Fibroblast of skin of left quadriceps (primary cell): ENCODE measurements around the gene PRKAR2B.
A peak's percentile ranks its signal among the peaks of the same experiment; 100 is the strongest.
"Not testable (repeated sequence)": the region's sequence is repeated elsewhere in the genome, so short reads cannot be mapped to it uniquely, and the experiment has no call there.

Experiments used
- DNase-seq, 2 experiments: peaks; one replicate each; pipeline ENCODE4 v3.0.0-alpha.2; 2013; ENCODE audit warnings: low read depth in 2 of 2

PRKAR2B gene

DNA sequence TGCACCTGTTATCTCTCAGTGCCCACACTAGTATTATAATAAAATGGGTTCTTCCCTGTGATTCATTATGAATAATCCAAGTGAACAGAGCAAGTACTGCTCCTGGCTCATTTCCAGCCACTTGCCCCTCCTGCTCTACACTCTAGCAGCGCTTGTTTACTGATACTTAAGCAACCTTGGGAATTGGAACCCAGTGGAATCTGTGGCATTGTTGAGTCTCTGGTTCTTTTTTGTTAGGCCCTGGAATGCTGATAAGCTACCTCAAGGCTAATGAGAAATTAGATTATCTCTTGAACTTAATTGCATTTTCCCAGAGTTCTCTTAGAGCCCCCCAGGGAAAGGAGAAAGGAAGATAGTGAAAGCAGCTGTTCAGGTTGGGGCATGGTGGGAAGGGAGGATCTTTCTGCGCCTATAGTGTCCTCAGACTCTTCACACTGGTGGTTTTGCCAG lies 34.0 kb downstream of the PRKAR2B start:
- DNase-seq = no peak

DNA sequence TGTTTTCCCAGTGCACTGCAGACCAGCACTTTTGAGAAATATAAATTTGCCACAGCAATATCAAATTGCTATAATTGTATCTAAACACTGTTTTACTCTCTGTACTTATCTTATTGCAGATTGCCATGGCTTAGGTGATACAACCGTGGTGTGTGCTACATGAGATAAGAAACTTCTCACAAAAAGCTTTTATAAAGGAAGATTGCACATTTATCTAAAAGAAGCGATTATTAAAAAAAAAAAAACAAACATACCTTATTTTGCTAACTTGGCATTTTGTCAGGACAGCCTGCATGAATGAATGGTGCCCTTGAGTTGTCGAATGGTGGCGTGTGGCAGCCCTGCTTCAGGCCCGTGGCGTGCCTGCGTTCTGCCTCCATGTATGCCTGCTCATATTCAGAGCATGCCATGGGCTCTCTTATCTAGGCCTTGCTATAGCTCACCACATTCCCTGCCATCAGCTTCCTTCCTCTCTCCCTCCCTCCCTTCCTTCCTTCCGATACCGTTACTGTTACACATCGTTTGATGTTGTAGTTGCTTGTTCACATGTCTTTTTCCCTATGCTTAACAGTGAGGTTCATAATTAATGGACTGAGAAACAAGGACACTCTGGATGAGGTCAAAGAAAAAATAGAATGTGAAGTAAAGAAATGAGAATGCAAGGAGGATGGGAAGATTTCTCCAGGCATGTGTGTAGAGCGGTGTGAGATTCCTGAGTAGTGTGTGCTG lies 34.9 kb downstream of the PRKAR2B start:
- DNase-seq = no peak

DNA sequence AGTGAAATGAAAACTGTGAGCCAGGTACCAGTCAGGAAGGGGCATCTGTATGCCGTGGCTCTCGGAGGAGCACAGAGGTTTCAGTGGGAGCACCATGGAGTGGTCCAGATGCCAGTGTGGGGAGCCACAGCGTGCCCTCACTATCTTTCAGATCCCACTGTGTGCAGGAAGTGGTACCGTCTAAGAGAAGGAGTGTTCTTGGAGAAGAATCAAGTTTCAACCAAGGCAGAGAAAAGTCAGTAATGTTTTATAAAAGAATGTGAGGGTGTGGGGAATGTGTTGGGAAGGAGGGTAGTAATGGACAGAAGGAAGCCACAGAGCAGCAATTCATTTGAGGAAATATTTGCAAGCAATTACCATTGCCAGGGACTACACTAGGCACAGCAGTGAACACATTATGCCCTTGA lies 35.6 kb downstream of the PRKAR2B start:
- DNase-seq = no peak

DNA sequence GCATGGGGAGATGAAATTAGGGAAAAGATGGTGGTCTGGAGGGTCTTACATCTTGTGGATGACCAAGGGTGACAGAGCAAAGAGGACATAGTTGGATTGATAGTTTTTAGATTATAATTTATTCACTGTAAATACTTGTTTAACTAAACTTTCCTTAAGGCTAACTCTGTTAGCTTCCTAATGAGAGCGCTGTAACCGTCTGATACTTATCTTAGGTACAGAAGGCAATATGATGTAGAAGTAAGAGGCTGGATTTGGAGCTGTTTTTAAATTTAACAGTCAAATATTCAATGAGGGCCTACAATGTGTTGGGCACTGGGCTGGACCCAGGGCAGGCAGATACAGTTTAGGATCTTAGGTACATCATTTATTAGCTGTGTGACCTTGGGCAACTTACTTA lies 36.0 kb downstream of the PRKAR2B start:
- no peak for DNase-seq

DNA sequence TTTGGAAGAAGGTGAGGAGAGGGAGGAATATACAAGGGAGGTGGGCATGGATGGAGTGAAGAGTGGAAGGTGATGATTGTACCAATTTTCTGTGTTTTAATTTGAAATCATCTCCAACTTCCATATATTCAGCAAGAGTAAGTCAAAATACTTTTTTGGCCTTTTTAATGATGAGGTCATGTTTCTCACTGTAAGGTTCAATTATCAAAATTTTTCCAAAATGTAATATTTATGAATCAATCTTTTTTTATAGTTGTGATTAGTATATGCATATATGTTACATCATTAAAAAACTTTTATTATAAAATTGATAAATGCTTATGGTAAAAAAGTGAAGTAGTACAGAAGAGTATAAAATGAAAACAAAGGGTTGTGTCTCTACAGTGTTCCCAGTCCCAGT lies 40.7 kb downstream of the PRKAR2B start:
- DNase-seq = no peak

DNA sequence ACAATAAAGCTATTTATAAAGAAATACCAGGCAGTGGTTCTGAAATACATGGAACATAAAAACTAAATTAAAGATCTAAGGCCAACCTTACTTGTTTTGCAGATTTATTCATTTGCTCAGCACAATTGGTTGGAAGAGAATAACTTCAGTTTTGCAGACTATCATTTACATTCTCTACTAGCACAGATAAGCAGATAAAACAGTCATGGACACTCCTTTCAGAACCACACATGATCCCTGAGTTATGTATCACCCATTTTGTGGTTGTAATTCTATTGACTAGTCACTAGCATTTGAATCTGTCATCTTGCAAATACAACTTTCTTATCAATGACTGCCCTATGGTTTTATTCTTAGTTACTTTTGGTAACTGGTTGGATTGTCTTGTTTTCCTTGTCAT lies 45.1 kb downstream of the PRKAR2B start:
- DNase-seq = no peak

DNA sequence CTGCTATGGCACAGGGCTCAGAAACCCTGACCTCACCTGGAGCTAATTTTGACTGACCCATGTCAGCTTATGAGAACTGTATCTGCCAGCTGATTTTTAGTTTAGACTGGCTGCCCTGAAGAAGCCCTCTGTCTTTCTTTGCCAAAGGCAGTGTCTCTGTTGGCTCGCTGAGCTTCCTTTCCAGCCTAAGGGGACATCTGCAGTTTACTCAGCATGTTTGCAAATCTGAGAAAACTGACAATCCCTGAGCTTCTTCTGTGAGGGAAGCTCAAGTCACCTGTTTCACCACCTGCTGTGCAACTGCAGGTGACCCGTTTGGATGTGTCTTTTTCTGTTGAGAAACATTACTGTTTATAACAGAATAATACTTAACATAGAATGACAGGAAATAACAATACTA lies 46.0 kb downstream of the PRKAR2B start:
- DNase-seq = no peak

DNA sequence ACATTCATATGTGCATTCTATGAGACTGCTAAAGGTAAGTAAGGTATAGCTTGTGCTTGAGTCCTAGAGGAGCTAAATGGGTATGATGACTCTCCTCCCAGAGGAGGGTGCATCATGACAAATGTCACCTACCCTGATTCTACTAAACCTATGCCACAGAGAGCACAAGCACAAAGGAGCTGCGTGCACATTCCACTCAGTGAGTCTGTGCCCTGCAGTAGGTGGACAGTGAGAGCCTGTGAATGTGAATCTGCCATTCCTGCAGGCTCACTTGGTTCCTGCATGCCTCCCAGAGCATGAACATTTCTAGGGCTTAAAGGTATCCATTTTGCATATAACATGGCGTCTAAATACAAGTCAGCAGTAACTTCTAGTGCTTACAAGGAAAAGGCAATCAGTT lies 46.8 kb downstream of the PRKAR2B start:
- no peak for DNase-seq

DNA sequence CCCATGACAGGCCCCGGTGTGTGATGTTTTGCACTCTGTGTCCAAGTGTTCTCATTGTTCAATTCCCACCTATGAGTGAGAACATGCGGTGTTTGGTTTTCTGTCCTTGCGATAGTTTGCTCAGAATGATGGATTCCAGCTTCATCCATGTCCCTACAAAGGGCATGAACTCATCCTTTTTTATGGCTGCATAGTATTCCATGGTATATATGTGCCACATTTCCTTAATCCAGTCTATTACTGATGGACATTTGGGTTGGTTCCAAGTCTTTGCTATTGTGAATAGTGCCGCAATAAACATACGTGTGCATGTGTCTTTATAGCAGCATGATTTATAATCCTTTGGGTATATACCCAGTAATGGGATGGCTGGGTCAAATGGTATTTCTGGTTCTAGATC lies 49.2 kb downstream of the PRKAR2B start:
- not testable (repeated sequence) for DNase-seq

DNA sequence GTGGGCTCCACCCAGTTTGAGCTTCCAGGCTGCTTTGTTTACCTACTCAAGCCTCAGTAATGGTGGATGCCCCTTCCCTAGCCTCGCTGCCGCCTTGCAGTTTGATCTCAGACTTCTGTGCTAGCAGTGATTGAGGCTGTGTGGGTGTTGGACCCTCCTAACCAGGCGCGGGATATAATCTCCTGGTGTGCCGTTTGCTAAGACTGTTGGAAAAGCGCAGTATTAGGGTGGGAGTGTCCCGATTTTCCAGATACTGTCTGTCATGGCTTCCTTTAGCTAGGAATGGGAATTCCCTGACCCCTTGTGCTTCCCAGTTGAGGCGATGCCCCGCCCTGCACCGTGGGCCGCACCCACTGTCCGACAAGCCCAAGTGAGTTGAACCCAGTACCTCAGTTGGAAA lies 54.6 kb downstream of the PRKAR2B start:
- not testable (repeated sequence) for DNase-seq

DNA sequence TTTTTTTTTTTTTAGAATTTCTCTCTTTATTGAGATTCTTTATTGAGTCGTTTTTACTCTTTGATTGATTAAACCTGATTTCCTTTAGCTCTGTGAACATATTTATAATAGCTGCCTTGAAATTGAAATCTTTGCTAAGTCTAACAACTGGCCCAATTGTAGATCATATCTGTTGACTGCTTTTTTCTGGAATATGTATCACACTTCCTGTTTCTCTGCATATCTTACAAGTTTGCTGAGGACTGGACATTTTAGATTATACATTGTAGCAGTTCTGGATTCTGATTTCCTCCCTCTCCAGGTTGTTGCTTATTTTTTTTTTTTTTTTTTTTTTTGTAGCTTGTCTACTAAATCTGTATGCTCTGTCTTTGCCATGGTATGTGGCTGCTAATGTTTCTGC lies 56.3 kb downstream of the PRKAR2B start:
- no peak for DNase-seq

DNA sequence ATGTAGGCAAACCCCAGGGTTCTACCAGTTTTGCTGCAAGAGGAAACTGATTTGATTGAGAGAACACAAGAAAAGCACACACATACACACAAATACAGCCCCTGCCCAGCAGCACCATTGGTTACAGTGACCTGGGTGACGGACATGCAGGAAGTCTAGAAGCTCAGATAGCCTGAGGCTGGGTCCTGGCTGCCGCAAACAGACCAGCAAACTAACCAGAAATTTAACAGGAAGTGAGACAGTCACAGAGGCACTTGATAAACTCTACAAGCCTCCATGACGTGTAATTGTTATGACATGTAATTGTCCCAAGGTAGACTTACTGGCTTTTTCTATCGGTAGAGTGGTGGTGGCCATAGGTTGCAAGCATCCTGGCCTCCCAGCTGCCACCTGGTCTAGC lies 58.9 kb downstream of the PRKAR2B start:
- DNase-seq = no peak

DNA sequence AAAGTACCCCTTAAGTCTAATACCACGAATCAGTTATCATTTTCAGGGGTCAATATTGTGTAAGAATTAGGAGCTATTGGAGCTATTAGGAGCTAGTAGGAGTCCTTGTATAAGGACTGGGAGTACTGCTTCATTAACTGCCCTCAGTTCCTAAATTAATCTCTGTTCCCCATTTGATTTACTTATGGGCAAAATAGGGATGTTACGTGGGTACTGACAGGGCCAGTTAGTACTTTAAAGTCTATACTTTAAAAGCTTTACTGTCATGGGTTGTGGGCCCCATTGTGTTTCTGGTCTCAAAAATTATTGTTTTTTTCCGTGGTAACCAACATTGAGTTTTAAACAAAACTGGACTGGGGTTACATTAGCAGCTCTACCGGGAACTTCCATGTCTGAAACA lies 60.3 kb downstream of the PRKAR2B start:
- DNase-seq = no peak

DNA sequence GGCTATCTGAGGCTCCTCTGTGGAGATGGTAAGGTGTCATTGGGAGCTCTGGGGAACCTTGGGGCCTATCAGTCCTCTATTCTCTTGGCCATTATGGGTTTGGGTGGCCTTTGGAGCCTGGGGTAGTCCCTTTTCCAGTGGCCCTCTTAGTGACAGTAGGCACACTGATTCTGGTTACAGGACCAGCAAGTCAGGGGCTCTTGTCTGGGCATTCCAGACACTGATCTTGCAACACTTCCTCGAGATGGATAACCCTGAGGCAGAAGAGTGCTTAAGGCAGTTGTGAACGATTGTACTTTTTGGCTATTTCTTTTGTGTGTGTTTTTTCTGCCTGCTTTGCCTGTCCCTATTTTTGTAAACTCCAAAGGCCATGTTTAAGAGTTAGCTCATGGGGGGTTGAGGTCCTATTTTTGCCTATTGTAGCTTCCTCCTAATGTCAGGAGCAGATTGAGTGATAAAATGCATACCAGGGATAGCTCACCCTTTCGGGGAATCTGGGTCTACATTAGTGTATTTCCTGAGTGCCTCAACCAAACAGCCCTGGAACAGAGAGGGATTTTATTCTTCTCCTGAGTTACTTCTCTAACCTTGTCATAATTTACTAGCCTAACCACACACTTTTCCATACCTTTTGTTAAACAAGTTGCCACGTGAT lies 61.2 kb downstream of the PRKAR2B start:
- DNase-seq = no peak

DNA sequence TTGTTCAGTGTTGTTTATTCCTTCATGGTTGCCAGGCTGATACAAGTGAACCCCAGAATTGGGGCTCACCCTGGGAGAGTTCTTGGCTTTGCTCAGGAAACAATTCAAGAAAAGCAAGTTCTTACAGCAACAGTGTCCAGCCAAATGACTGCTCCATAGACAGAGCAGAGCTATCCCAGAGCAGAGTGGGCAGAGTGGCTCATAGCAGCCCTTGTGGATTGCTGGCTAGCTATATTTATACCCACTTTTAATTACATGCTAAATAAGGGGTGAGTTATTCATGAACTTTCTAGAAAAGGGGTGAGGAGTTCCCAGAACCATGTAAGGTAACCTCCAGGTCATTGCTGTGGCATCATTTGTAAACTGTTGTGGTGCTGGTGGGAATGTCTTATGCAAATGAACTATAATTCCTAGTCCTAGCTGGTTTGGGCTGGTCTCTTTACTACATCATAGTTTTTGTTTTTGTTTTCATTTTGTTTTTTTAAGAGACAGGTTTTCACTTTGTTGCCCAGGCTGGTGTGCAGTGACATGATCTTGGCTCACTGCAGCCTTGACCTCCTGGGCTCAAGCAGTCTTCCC lies 64.4 kb downstream of the PRKAR2B start:
- no peak for DNase-seq

DNA sequence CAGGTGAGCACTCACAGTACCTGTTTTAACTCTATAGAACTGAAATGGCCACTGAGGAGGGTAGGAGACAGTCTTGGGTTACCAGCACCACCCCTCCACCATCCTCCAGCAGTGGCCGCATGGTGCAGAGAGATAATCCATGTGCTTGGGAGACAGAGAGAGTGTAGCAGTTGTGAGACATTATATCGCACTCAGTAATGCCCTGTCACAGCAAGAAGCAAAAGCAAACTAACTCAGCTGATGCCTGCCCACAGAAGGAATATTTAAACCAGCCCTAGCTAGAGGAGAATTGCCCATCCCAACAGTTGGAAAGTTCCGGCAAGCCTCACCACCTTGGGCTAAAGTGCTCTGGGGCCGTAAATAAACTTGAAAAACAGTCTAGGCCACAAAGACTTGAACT lies 65.5 kb downstream of the PRKAR2B start:
- no peak for DNase-seq

DNA sequence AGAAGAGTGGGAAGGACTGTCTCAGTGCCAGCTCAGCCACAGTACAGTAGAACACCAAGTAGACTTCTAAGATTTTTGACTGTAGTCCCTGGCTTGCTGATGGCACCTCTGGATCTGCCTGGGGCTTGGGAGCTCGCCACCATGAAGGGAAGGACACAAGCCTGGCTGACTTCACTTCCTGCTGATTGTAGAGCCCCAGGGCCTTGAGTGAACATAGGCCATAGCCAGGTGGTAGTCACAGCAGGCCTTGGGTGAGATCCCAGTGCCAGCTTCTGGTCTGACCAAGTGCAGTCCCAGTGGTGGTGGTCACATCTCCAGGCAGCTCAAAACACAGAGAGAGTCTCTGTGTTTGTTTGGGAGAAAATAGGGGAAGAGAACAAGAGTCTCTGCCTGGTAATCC lies 66.7 kb downstream of the PRKAR2B start:
- DNase-seq = no peak

DNA sequence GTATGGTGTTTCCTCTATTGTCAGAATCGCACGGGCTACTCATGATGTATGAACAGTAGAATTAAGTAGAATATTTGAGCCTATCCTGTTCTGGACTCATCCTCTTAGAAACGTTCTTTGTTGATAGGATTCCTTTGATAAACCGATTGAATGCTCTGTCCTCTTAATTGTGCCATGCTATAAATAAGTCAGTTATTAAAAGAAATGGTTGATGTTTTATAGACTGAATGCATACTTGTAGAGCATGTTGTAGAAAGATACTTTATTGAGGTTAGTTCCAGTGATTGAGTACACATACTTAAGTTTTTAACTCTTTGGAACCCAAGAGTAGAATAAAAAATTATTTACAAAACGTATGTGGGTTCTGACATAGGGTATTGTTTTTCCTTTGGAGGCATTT lies 69.4 kb downstream of the PRKAR2B start:
- no peak for DNase-seq

DNA sequence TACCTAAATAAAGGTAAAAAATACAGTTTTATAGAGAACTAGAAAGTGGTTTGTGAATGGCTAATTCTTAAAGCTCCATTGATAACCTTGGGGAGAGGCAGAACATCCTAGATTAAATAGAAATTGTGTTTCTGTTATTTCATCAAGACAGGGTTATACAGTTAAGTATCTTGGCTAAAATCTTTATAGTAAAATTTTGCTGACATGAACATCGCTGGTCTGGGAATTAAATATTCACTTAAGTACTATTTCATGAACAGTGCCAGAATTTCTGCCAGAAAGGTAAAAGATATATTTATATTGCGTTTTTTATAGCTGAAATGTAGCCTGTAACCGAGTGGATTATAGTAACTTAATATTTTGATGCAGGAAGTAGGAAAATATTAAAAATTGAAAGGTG lies 70.6 kb downstream of the PRKAR2B start:
- DNase-seq = no peak

DNA sequence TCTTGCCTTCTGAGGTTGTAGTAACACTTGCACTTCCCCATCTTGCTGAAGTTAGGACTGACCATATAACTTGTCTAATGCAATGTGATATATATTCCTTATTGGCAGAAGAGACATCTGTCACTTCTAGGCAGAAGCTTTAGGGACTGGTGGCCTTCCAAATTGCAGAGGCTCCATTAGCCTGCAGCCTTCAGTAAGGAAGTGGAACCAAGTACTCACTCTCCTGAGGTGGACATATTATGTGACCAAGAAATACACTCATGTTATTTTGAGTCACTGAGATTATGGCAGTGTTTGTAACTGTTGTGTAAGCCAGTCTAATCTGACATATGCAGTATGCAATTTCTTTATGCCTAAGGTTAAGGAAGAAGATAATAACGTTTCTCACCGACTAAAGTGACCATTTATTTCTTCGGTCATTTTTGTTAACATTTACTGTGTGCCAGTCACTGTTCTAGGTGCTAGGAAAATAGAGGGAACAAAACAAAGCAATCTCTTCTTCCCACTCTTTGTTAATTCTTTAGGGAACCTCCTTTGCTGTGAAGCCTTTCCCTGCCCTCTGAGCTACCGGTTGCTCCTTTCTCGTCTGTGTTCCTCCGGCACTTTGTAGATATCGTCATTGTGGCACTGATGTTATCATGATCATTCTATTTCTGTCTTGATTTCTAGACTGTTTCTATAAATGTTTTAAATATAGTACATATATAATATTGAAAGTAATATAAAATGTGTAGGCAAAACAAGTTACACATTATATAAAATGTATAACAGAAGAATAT lies 71.4 kb downstream of the PRKAR2B start:
- DNase-seq = no peak

DNA sequence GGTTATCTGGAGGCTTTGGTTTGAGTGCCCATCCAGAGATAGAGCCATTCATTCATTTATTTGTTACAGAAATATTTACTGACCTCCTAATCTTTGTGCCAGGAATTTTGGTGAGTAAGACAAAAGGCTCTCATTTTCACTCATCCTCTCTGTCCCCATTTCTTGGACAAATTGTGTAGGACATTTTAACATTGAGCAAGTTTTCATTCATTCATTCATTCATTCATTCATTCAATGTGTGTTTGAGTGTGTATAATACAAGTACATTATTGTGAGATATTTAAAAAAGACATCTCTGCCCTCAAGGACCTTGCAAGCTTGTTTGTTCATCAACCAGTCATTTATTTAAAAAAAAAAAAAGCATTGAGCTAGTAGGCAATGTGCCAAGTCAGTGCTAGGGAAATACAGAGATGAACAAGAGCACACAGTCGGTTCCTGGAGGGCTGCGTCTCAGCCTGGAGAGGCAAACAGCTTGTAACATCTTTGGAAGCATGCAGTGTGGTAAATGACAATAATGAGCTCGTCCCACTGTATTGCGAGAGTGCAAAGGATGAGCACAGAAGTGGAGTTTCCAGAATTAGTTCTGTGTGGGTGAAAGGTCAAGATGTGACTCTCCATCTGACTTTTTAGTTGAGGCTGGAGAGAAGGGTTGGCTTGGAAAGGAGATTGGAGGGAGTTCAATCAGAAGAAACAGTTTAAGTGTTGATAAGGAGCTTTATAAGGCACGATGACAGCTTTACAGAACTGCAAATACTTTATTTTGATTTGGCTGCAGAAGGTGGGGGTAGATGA lies 73.8 kb downstream of the PRKAR2B start:
- DNase-seq = peak; percentile 13 to 16
